B cell (primary cell): ENCODE data around the gene LCP1. TPM values are rescaled to one million over a fixed set of nuclear protein-coding genes. Genes with fewer than 3 reads are reported as not detected.

ENCODE experiments used
- ATAC-seq: fragments of 200-7000 bp; cut with Tn5 transposase; one replicate; pipeline ENCODE4 v1.10.0; 2021; ENCODE audit warnings: low read depth, mild to moderate bottlenecking, moderate number of reproducible peaks, moderate library complexity
- CTCF ChIA-PET: fragments of 350-600 bp; sonication (Branson Sonifier 250); formaldehyde crosslinking; loops from one replicate; lab custom pipeline; 2021; ENCODE audit warnings: antibody characterized with exemption, inconsistent platforms; lab: Charles Lee
- POLR2A ChIA-PET: fragments of 350-600 bp; sonication (Branson Sonifier 250); formaldehyde crosslinking; loops from one replicate; lab custom pipeline; 2021; ENCODE audit warnings: antibody characterized with exemption; lab: Charles Lee
- DNase-seq: peaks from one replicate; pipeline ENCODE4 v3.0.0; 2013
- H2AFZ ChIP-seq: 2 replicates; pipeline ENCODE4 v1.6.1; 2012; ENCODE audit warnings: mild to moderate bottlenecking, low read depth, low read length; ENCODE audit not compliant: insufficient read depth, poor library complexity, severe bottlenecking
- H3K27ac ChIP-seq, 2 donors: 1 replicate in 1 of 2; 2 replicates in 1 of 2; pipeline ENCODE4 v1.5.1; 2012 to 2013; ENCODE audit warnings: low read length in 2 of 2, mild to moderate bottlenecking in 2 of 2, moderate library complexity in 1 of 2
- H3K27me3 ChIP-seq, 4 experiments: fragments of 200-600 bp in 1 of 4; sonication (generic) in 1 of 4; replicated peaks in 1 of 4; 1 replicate in 2 of 4; 2 replicates in 2 of 4; pipeline versions ENCODE4 v1.6.1 to v1.7.0; 2013 to 2016; ENCODE audit warnings: low read length in 3 of 4, mild to moderate bottlenecking in 2 of 4, mixed read lengths in 1 of 4, moderate library complexity in 1 of 4; ENCODE audit not compliant: insufficient read depth in 4 of 4, control insufficient read depth in 3 of 4; ENCODE audit errors: control extremely low read depth in 1 of 4
- H3K36me3 ChIP-seq, 2 experiments: replicated peaks in 1 of 2; 1 replicate in 1 of 2; 2 replicates in 1 of 2; pipeline versions ENCODE4 v1.6.1 to v1.7.1; 2013; ENCODE audit warnings: low read length in 1 of 2; ENCODE audit not compliant: insufficient read depth in 2 of 2, control insufficient read depth in 1 of 2; ENCODE audit errors: control extremely low read depth in 1 of 2, extremely low read depth in 1 of 2
- H3K4me1 ChIP-seq, 2 donors: fragments of 200-600 bp in 1 of 2; sonication (generic) in 1 of 2; 1 replicate in 1 of 2; 2 replicates in 1 of 2; pipeline versions ENCODE4 v1.5.1 to v1.6.1; 2013 to 2017; ENCODE audit warnings: low read length in 2 of 2; ENCODE audit not compliant: control insufficient read depth in 2 of 2, insufficient read depth in 2 of 2
- H3K4me2 ChIP-seq: replicated peaks from 2 replicates; pipeline ENCODE3; 2012; ENCODE audit warnings: mild to moderate bottlenecking, low read depth, low read length; ENCODE audit not compliant: poor library complexity, severe bottlenecking
- H3K4me3 ChIP-seq, 5 experiments: fragments of 200-600 bp in 1 of 5; sonication (generic) in 1 of 5; 1 replicate in 3 of 5; 2 replicates in 2 of 5; pipeline versions ENCODE4 v1.5.1 to v1.7.0; 2011 to 2016; ENCODE audit warnings: low read length in 4 of 5, mild to moderate bottlenecking in 4 of 5, low read depth in 2 of 5, control low read depth in 1 of 5, moderate library complexity in 1 of 5; ENCODE audit not compliant: insufficient read depth in 1 of 5; ENCODE audit errors: control extremely low read depth in 1 of 5, extremely low read depth in 1 of 5
- H3K79me2 ChIP-seq: fragments of 200-600 bp; sonication (generic); one replicate; pipeline ENCODE4 v1.6.0; 2016; ENCODE audit warnings: low read length; ENCODE audit not compliant: control insufficient read depth, insufficient read depth
- H3K9ac ChIP-seq: fragments of 200-600 bp; sonication (generic); 2 replicates; pipeline ENCODE4 v1.6.1; 2017; ENCODE audit warnings: mild to moderate bottlenecking, low read length, moderate library complexity
- H3K9me3 ChIP-seq, 3 donors: one replicate each; pipeline versions ENCODE4 v1.6.1 to v1.7.1; 2013; ENCODE audit warnings: low read length in 2 of 3; ENCODE audit not compliant: control insufficient read depth in 2 of 3, insufficient read depth in 1 of 3; ENCODE audit errors: control extremely low read depth in 1 of 3
- H4K20me1 ChIP-seq: 2 replicates; pipeline ENCODE4 v1.6.0; 2012; ENCODE audit warnings: mild to moderate bottlenecking, low read length; ENCODE audit not compliant: insufficient read depth, control insufficient read depth, poor library complexity, severe bottlenecking
- H3K27ac Mint-ChIP-seq: one replicate; pipeline ENCODE4 v1.8.0; 2021; ENCODE audit warnings: mixed read lengths
- H3K27me3 Mint-ChIP-seq: one replicate; pipeline ENCODE4 v1.8.0; 2021; ENCODE audit warnings: mixed read lengths
- H3K4me1 Mint-ChIP-seq: one replicate; pipeline ENCODE4 v1.8.0; 2021; ENCODE audit warnings: mixed read lengths
- H3K4me3 Mint-ChIP-seq: one replicate; pipeline ENCODE4 v1.8.0; 2021; ENCODE audit warnings: mixed read lengths
- H3K9me3 Mint-ChIP-seq: one replicate; pipeline ENCODE4 v1.8.0; 2022; ENCODE audit warnings: mixed read lengths; ENCODE audit not compliant: insufficient read depth
- EZH2 ChIP-seq: IDR thresholded peaks from 2 replicates; pipeline ENCODE4 v1.6.1; 2012; ENCODE audit warnings: borderline replicate concordance, low read depth, mild to moderate bottlenecking, moderate library complexity, low read length; ENCODE audit not compliant: insufficient read depth, poor library complexity, severe bottlenecking
- WGBS: methylation state at CpG from one replicate; pipeline ENCODE4 v1.1.5; 2013; ENCODE audit warnings: missing lambda C conversion rate; ENCODE audit not compliant: insufficient coverage; 5-methylcytosine and 5-hydroxymethylcytosine counted together
- intact Hi-C: fragments of 100-400 bp; cut with micrococcal nuclease; formaldehyde crosslinking; loops from one replicate; pipeline ENCODE4 v1.10.0; 2022
- polyA plus RNA-seq: library from polyadenylated mRNA; depleted of rRNA; stranded (reverse); fragments of >200 nt; gene quantifications from 2 replicates; pipeline ENCODE4 v1.2.3, GENCODE V29; 2012
- total RNA-seq, 2 donors: library from RNA; stranded (reverse); fragments of 120-200 nt in 1 of 2; gene quantifications; 1 replicate in 1 of 2; 2 replicates in 1 of 2; pipeline versions ENCODE4 v1.2.3 to v1.2.4, GENCODE V29; 2013 to 2022
- TF ChIP-seq, protein P1 (sequence below): fragments of 200-600 bp; IDR thresholded peaks from one replicate; pipeline ENCODE4 v1.8.0; 2022; ENCODE audit warnings: antibody characterized with exemption, mild to moderate bottlenecking

LCP1 gene
- total and polyA plus RNA-seq, 2 donors (not counting 1 experiment from before 2014, with no cell fraction given), result 151 to 243 TPM

GRCh38 chr13:46168783-46169182 lies 13.2 kb downstream of the LCP1 start:
- peaks cover 96% of the 10 kb centered on the region for H4K20me1 ChIP-seq
- intact Hi-C loops, result no loop called here
- H3K79me2 ChIP-seq, result peaks cover 100% of the 10 kb centered on the region
- H3K9ac ChIP-seq, result no peak overlapping the region
- H3K4me1 ChIP-seq, result peaks cover 94 to 100% of the 10 kb centered on the region in 2 donors
- no peaks in the 10 kb centered on the region for H3K9me3 Mint-ChIP-seq
- H3K9me3 ChIP-seq, result no peaks in the 10 kb centered on the region
- CTCF ChIA-PET, result interaction anchor here (1.2 to 17.4 kb wide), 8 partner anchors 8 to 42 kb away, joined by 3 to 225 read pairs (median 10); partner anchors contain the start of gene LCP1
- H3K4me1 Mint-ChIP-seq, result peaks cover 93% of the 10 kb centered on the region
- H3K4me3 ChIP-seq, result no peak overlapping the region
- POLR2A ChIA-PET, result no interaction called here
- peak overlapping the region; percentile 48 for H3K4me2 ChIP-seq
- no peaks in the 10 kb centered on the region for H3K27me3 ChIP-seq
- no peak overlapping the region for H2AFZ ChIP-seq
- H3K27me3 Mint-ChIP-seq, result no peaks in the 10 kb centered on the region
- no CpG with 5 or more reads among the region's 1 CpG for WGBS
- peak overlapping the region; percentile 5 to 91 for H3K27ac ChIP-seq
- H3K4me3 Mint-ChIP-seq, result peak overlapping the region; percentile 40
- H3K36me3 ChIP-seq, result peaks cover 4 to 15% of the 10 kb centered on the region in 2 experiments
- DNase-seq, result no peak
- no peak for ATAC-seq
- H3K27ac Mint-ChIP-seq, result peak overlapping the region; percentile 94
- TF ChIP-seq, protein P1, sequence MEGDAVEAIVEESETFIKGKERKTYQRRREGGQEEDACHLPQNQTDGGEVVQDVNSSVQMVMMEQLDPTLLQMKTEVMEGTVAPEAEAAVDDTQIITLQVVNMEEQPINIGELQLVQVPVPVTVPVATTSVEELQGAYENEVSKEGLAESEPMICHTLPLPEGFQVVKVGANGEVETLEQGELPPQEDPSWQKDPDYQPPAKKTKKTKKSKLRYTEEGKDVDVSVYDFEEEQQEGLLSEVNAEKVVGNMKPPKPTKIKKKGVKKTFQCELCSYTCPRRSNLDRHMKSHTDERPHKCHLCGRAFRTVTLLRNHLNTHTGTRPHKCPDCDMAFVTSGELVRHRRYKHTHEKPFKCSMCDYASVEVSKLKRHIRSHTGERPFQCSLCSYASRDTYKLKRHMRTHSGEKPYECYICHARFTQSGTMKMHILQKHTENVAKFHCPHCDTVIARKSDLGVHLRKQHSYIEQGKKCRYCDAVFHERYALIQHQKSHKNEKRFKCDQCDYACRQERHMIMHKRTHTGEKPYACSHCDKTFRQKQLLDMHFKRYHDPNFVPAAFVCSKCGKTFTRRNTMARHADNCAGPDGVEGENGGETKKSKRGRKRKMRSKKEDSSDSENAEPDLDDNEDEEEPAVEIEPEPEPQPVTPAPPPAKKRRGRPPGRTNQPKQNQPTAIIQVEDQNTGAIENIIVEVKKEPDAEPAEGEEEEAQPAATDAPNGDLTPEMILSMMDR, result no peak
- no peak for TF ChIP-seq EZH2

- ChIA-PET POLR2A (no interaction called here), CTCF (interaction anchor here (1.2 to 17.4 kb wide), 8 partner anchors 8 to 42 kb away, joined by 3 to 225 read pairs (median 10); partner anchors contain the start of gene LCP1)
- no peaks in the 10 kb centered on the region for H3K27me3 ChIP-seq
- Mint-ChIP-seq H3K27me3 (no peaks in the 10 kb centered on the region), H3K4me1 (peaks cover 90% of the 10 kb centered on the region), H3K4me3 (peak overlapping the region; percentile 40), H3K9me3 (no peaks in the 10 kb centered on the region), H3K27ac (peak overlapping the region; percentile 94)
- 22% methylated on average over 8 of the region's 8 CpGs for WGBS
- H3K4me1 ChIP-seq, result peaks cover 92 to 98% of the 10 kb centered on the region in 2 donors
- peak overlapping the region; percentile 48 for H3K4me2 ChIP-seq
- TF ChIP-seq EZH2, result no peak
- TF ChIP-seq, protein P1, result no peak
- peaks cover 100% of the 10 kb centered on the region for H3K79me2 ChIP-seq
- H3K36me3 ChIP-seq, result peaks cover 4 to 15% of the 10 kb centered on the region in 2 experiments
- ATAC-seq (peak; percentile 18), DNase-seq (peak; percentile 69)
- no peak overlapping the region for H2AFZ ChIP-seq
- peak overlapping the region; percentile 17 for H3K9ac ChIP-seq
- peaks cover 97% of the 10 kb centered on the region for H4K20me1 ChIP-seq
- H3K27ac ChIP-seq, result peak overlapping the region; percentile 5 to 91
- H3K9me3 ChIP-seq, result no peaks in the 10 kb centered on the region
- intact Hi-C loops, result no loop called here
- H3K4me3 ChIP-seq, result no peak overlapping the region
These were observed 13.6 kb downstream of the LCP1 start for GRCh38 chr13:46168341-46168740.
